PC-9 (cell line): ENCODE data around the gene STK36.

ENCODE experiments used
- CTCF ChIP-seq: fragments of 200-600 bp; sonication (generic); conservative IDR thresholded peaks from 2 replicates; pipeline ENCODE4 v1.6.1; 2017; ENCODE audit warnings: mixed run types, antibody characterized with exemption, mild to moderate bottlenecking, moderate library complexity
- EZH2 ChIP-seq: fragments of 200-600 bp; sonication (generic); IDR thresholded peaks from 2 replicates; pipeline ENCODE4 v1.8.0; 2017; ENCODE audit warnings: antibody characterized with exemption, low read depth

GRCh38 chr2:218671654-218672566, at the start of gene STK36, which contains the start of gene RNF25:
- TF ChIP-seq CTCF (no peak), EZH2 (no peak)
